H1 (cell line): ENCODE results near the gene PTPA. TPM values are rescaled to one million over a fixed set of nuclear protein-coding genes. Genes with fewer than 3 reads are reported as not detected.

Experiments used
- CBX8 ChIP-seq: fragments of 300-800, 300-1000 bp; sonication (generic); IDR thresholded peaks from 2 replicates; pipeline ENCODE4 v1.7.1; 2016; ENCODE audit warnings: low read depth, low read length, borderline replicate concordance
- CHD1 ChIP-seq: IDR thresholded peaks from 2 replicates; pipeline ENCODE4 v1.6.1; 2012; ENCODE audit warnings: low read depth, low read length, improper control_type of control experiment
- CTCF ChIP-seq, 3 experiments: IDR thresholded peaks; 1 replicate in 2 of 3; 2 replicates in 1 of 3; pipeline versions ENCODE4 v1.5.1 to v1.6.1; 2011; ENCODE audit warnings: low read length in 3 of 3, mild to moderate bottlenecking in 3 of 3, inconsistent platforms in 2 of 3, low read depth in 1 of 3, moderate library complexity in 1 of 3; ENCODE audit not compliant: insufficient read depth in 1 of 3; ENCODE audit errors: control extremely low read depth in 1 of 3
- EGR1 ChIP-seq: IDR thresholded peaks from 2 replicates; pipeline ENCODE4 v1.6.1; 2011; ENCODE audit warnings: low read depth, low read length, borderline replicate concordance
- JUN ChIP-seq: IDR thresholded peaks from 2 replicates; pipeline ENCODE4 v1.6.1; 2011; ENCODE audit warnings: low read depth, mild to moderate bottlenecking, improper control_type of control experiment, low read length
- JUND ChIP-seq: IDR thresholded peaks from 2 replicates; pipeline ENCODE4 v1.6.1; 2011; ENCODE audit warnings: mild to moderate bottlenecking, improper control_type of control experiment, low read length
- KDM4A ChIP-seq: IDR thresholded peaks from one replicate; pipeline ENCODE4 v1.7.1; 2012; ENCODE audit warnings: low read depth, mild to moderate bottlenecking, moderate library complexity, low read length, inconsistent platforms; ENCODE audit not compliant: severe bottlenecking
- NRF1 ChIP-seq: IDR thresholded peaks from 2 replicates; pipeline ENCODE4 v1.6.1; 2011; ENCODE audit warnings: mild to moderate bottlenecking, low read depth, low read length, improper control_type of control experiment
- SRF ChIP-seq: IDR thresholded peaks from 2 replicates; pipeline ENCODE4 v1.6.1; 2011; ENCODE audit warnings: mild to moderate bottlenecking, low read depth, low read length, moderate library complexity
- TAF7 ChIP-seq: optimal IDR thresholded peaks from 2 replicates; pipeline ENCODE3; 2011; ENCODE audit warnings: low read depth, mild to moderate bottlenecking, inconsistent platforms, low read length, moderate library complexity, borderline replicate concordance
- polyA plus RNA-seq, 7 experiments: library from polyadenylated mRNA; depleted of rRNA in 3 of 7; stranded (reverse) in 5 of 7; unstranded in 2 of 7; fragments of >200 nt in 5 of 7; fragments of 200-250 nt in 2 of 7; gene quantifications; 1 replicate in 5 of 7; 2 replicates in 1 of 7; 4 replicates in 1 of 7; pipeline versions ENCODE4 v1.2.1 to v1.2.3, GENCODE V29; 2011 to 2013; ENCODE audit warnings: missing spikeins in 2 of 7, mixed read lengths in 2 of 7
- total RNA-seq: library from RNA; stranded (reverse); fragmentation: NEBNext Ultra II Directional; extraction: Animal tissue kit (Norgen Biotek cat#: 25700); gene quantifications from 2 replicates; pipeline ENCODE4 v1.2.1, GENCODE V29; 2021

PTPA gene
- total and polyA plus RNA-seq, 2 of the 8 experiments (the other 6 are each of a cell fraction or from before 2014, with no cell fraction given), result 114 to 145 TPM

GRCh38 chr9:129110740-129111527 is at the start of gene PTPA, which contains the start of gene CRAT (continued):
- TF ChIP-seq CBX8, result no peak
- peak; percentile 80 for TF ChIP-seq NRF1
- no peak for TF ChIP-seq JUN
- no peak for TF ChIP-seq JUND
- TF ChIP-seq EGR1, result no peak
- TF ChIP-seq KDM4A, result no peak
- TF ChIP-seq CHD1, result no peak; the same call in 1 of the 2 replicates
- no peak for TF ChIP-seq SRF
- TF ChIP-seq CTCF (IDR thresholded peaks at IDR 0.05; ENCODE audit: control extremely low read depth in 1 of 3, insufficient read depth in 1 of 3, low read depth in 1 of 3, low read length in 3 of 3), result no peak
- TF ChIP-seq TAF7, result peak; percentile 86
